TTC549 (cell line): Measurements from ENCODE around the gene PNMA8A.

ENCODE experiments used
- FAIRE-seq: peaks from 2 replicates; lab custom pipeline; 2012; peaks lifted over from hg19 to GRCh38; lab: Jason Lieb, UNC

The PNMA8A gene

GRCh38 chr19:46492841-46493235 lies 21.5 kb upstream of the PNMA8A start:
- FAIRE-seq = no peak

- no peak for FAIRE-seq
Observed at GRCh38 chr19:46491975-46492682, 20.8 kb upstream of the PNMA8A start.

GRCh38 chr19:46490774-46491173 lies 19.4 kb upstream of the PNMA8A start:
- no peak for FAIRE-seq

GRCh38 chr19:46489445-46490272 lies 18.3 kb upstream of the PNMA8A start:
- FAIRE-seq = no peak

- no peak for FAIRE-seq
Observed at GRCh38 chr19:46488551-46488950, 17.2 kb upstream of the PNMA8A start.

- FAIRE-seq = peak; percentile 11
Observed at GRCh38 chr19:46487802-46488445, 16.6 kb upstream of the PNMA8A start.

GRCh38 chr19:46487178-46487801 lies 15.9 kb upstream of the PNMA8A start:
- FAIRE-seq = no peak

- FAIRE-seq = no peak
Observed at GRCh38 chr19:46486358-46486757, 15.0 kb upstream of the PNMA8A start.

GRCh38 chr19:46484656-46485055 lies 13.3 kb upstream of the PNMA8A start:
- FAIRE-seq = no peak

GRCh38 chr19:46482631-46483030 lies 11.3 kb upstream of the PNMA8A start:
- FAIRE-seq = no peak

GRCh38 chr19:46481947-46482346 lies 10.6 kb upstream of the PNMA8A start:
- FAIRE-seq = no peak

- FAIRE-seq = no peak
Observed at GRCh38 chr19:46481223-46481848, 10.0 kb upstream of the PNMA8A start.

GRCh38 chr19:46480415-46480814 lies 9.1 kb upstream of the PNMA8A start:
- FAIRE-seq = no peak

GRCh38 chr19:46478356-46478986 lies 7.1 kb upstream of the PNMA8A start:
- FAIRE-seq = no peak

- FAIRE-seq = no peak
Observed at GRCh38 chr19:46475986-46476385, 4.6 kb upstream of the PNMA8A start.

- FAIRE-seq = no peak
Observed at GRCh38 chr19:46474211-46474610, 2.8 kb upstream of the PNMA8A start.

- FAIRE-seq = no peak
Observed at GRCh38 chr19:46472592-46472991, 1.2 kb upstream of the PNMA8A start.

GRCh38 chr19:46471811-46472543 lies 614 bp upstream of the PNMA8A start:
- FAIRE-seq = no peak

- FAIRE-seq = no peak
Observed at GRCh38 chr19:46470376-46470775, 987 bp downstream of the PNMA8A start.

- no peak for FAIRE-seq
Observed at GRCh38 chr19:46469541-46470185, 1.7 kb downstream of the PNMA8A start.
